Ovary (tissue), 3 donors: ENCODE data around the gene NDUFB2.

Experiments
- CTCF ChIP-seq, 3 donors: fragments of 450-650 bp in 2 of 3; fragments of 200-600 bp in 1 of 3; IDR thresholded peaks; one replicate each; pipeline versions ENCODE4 v1.5.1 to v1.8.0; 2016 to 2022; ENCODE audit warnings: antibody characterized with exemption in 3 of 3, mild to moderate bottlenecking in 1 of 3
- EP300 ChIP-seq: sonication (generic); formaldehyde crosslinking; IDR thresholded peaks from one replicate; pipeline ENCODE4 v1.6.1; 2017; ENCODE audit warnings: antibody characterized with exemption
- POLR2A ChIP-seq: fragments of 450-650 bp; IDR thresholded peaks from one replicate; pipeline ENCODE4 v1.6.1; 2017; ENCODE audit warnings: antibody characterized with exemption, mild to moderate bottlenecking, moderate library complexity
- donor health status: DM: no; HTN: no; CAD: no.

GRCh38 chr7:140686921-140687320 lies 9.6 kb upstream of the NDUFB2 start:
- TF ChIP-seq POLR2A (no peak), CTCF (IDR thresholded peaks at IDR 0.05) (no peak), EP300 (no peak)
